Measurements from ENCODE around the gene AKAP13. TPM values are rescaled to one million over a fixed set of nuclear protein-coding genes. Genes with fewer than 3 reads are reported as not detected.

The AKAP13 gene
- total and polyA plus RNA-seq, 2 of the 8 experiments (the other 6 are each of a cell fraction or from before 2014, with no cell fraction given), result 14.0 to 46.2 TPM

DNA sequence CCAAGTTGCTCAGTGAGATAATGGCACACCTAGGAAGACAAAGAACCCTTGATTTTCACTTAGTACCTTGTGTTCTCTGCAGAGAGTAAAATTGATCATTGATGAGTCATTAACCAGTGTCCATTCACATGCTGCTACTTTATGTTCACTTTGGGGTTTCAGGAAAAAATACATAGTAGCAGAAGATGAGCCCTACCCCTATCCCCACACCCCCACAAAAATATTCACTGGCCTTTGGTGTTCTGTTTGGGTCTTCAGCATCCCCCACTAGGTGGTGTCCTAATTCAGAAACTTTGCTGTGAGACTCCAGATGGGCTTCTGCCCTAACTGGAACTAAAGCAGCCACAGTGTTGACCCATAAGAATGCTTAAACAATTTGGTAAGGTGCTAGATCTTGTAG is 235.5 kb downstream of the AKAP13 start:
- Histone ChIP-seq H3K36me3 (ENCODE audit: control insufficient read depth in 2 of 4, insufficient read depth in 4 of 4, low read length in 3 of 4) (no peaks in the 10 kb centered on the region), H4K8ac (ENCODE audit: extremely low read depth, insufficient read depth, low read length) (no peak overlapping the region), H3K23me2 (ENCODE audit: low read depth, low read length) (no peaks in the 10 kb centered on the region), H2AFZ (ENCODE audit: low read length) (no peak overlapping the region), H4K91ac (replicated peaks; ENCODE audit: insufficient read length, low read length) (no peak overlapping the region), H3K9me3 (ENCODE audit: insufficient read depth in 2 of 2, low read depth in 1 of 2, low read length in 1 of 2) (no peaks in the 10 kb centered on the region), H3K56ac (replicated peaks; ENCODE audit: insufficient read length, low read depth, low read length) (no peak overlapping the region), H3K4ac (replicated peaks; ENCODE audit: insufficient read length, low read depth, low read length) (no peak overlapping the region), H2BK5ac (ENCODE audit: low read depth, low read length) (no peak overlapping the region), H3K79me2 (ENCODE audit: control insufficient read depth in 1 of 2, insufficient read depth in 2 of 2, low read length in 2 of 2) (no peaks in the 10 kb centered on the region), H2BK20ac (ENCODE audit: low read length) (no peak overlapping the region), H4K5ac (ENCODE audit: insufficient read length, low read depth, low read length) (no peak overlapping the region), H3K4me2 (ENCODE audit: insufficient read depth in 1 of 2, low read depth in 2 of 2, low read length in 2 of 2) (no peak overlapping the region), H3K79me1 (ENCODE audit: low read depth, low read length) (no peaks in the 10 kb centered on the region; the same call in 1 of the 2 replicates), H2BK120ac (replicated peaks; ENCODE audit: low read depth, low read length) (no peak overlapping the region), H3K27ac (ENCODE audit: low read depth, low read length) (no peak overlapping the region), H3K27me3 (replicated peaks in 1 of 4; ENCODE audit: control insufficient read depth in 3 of 4, extremely low read depth in 1 of 4, insufficient read depth in 3 of 4, low read length in 3 of 4) (no peaks in the 10 kb centered on the region), H3K4me3 (ENCODE audit: extremely low read depth in 1 of 4, insufficient read depth in 2 of 4, low read depth in 3 of 4, low read length in 4 of 4) (no peak overlapping the region), H3K4me1 (replicated peaks in 1 of 4; ENCODE audit: control insufficient read depth in 3 of 4, insufficient read depth in 4 of 4, low read length in 3 of 4) (peaks cover 7 to 17% (median 8%) of the 10 kb centered on the region in 4 experiments; a peak in 6 of 7 replicates), H3K9ac (replicated peaks in 1 of 4; ENCODE audit: extremely low read depth in 1 of 4, low read depth in 3 of 4, low read length in 3 of 4) (no peak overlapping the region), H2AK5ac (ENCODE audit: low read depth, low read length) (no peak overlapping the region), H3K18ac (ENCODE audit: extremely low read depth, low read length) (no peak overlapping the region), H3K23ac (ENCODE audit: insufficient read length) (no peak overlapping the region), H4K20me1 (replicated peaks in 1 of 2; ENCODE audit: control insufficient read depth in 1 of 2, insufficient read depth in 2 of 2, low read length in 2 of 2) (no peaks in the 10 kb centered on the region), H2BK12ac (ENCODE audit: low read depth, low read length) (no peak overlapping the region), H3K14ac (ENCODE audit: insufficient read length) (no peak overlapping the region), H2BK15ac (ENCODE audit: low read length) (no peak overlapping the region)
- ChIA-PET CTCF (ENCODE audit: partially characterized antibody) (interaction anchor here (0.8 to 1.6 kb wide), 11 partner anchors 8 to 76 kb away, joined by 3 to 4 read pairs (median 3); no protein-coding TSS in a partner anchor), POLR2A (ENCODE audit: partially characterized antibody) (no interaction called here)
- DNase-seq (ENCODE audit: low read depth in 1 of 2, low spot score in 2 of 2) (no peak), FAIRE-seq (peak; percentile 50)
- TF ChIP-seq RAD21 (IDR thresholded peaks at IDR 0.05 in 1 of 2, conservative IDR thresholded peaks at IDR 0.05 in 1 of 2; ENCODE audit: low read depth in 2 of 2, low read length in 2 of 2), result peak; percentile 44 to 63
- no peak for TF ChIP-seq YY1 (IDR thresholded peaks at IDR 0.05; ENCODE audit: low read depth, low read length)
- no peak for TF ChIP-seq CBX5 (IDR thresholded peaks at IDR 0.05; ENCODE audit: low read depth, low read length)
- TF ChIP-seq FOSL1 (IDR thresholded peaks at IDR 0.05; ENCODE audit: insufficient read depth, low read depth, low read length), result no peak
- TF ChIP-seq TBP (IDR thresholded peaks at IDR 0.05; ENCODE audit: low read depth, low read length), result no peak
- TF ChIP-seq SUZ12 (IDR thresholded peaks at IDR 0.05; ENCODE audit: low read length), result no peak
- TF ChIP-seq, protein P1, sequence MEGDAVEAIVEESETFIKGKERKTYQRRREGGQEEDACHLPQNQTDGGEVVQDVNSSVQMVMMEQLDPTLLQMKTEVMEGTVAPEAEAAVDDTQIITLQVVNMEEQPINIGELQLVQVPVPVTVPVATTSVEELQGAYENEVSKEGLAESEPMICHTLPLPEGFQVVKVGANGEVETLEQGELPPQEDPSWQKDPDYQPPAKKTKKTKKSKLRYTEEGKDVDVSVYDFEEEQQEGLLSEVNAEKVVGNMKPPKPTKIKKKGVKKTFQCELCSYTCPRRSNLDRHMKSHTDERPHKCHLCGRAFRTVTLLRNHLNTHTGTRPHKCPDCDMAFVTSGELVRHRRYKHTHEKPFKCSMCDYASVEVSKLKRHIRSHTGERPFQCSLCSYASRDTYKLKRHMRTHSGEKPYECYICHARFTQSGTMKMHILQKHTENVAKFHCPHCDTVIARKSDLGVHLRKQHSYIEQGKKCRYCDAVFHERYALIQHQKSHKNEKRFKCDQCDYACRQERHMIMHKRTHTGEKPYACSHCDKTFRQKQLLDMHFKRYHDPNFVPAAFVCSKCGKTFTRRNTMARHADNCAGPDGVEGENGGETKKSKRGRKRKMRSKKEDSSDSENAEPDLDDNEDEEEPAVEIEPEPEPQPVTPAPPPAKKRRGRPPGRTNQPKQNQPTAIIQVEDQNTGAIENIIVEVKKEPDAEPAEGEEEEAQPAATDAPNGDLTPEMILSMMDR (IDR thresholded peaks at IDR 0.05; ENCODE audit: control extremely low read depth in 1 of 3, insufficient read depth in 1 of 3, low read depth in 1 of 3, low read length in 3 of 3), result peak in 2 of 3 experiments; percentile 59 to 61; a peak in 3 of 4 replicates
- TF ChIP-seq SIN3A (conservative IDR thresholded peaks at IDR 0.05 in 1 of 2, IDR thresholded peaks at IDR 0.05 in 1 of 2; ENCODE audit: low read depth in 1 of 2, low read length in 2 of 2), result no peak

All from H1 (cell line).